ENCODE data around the gene MMP28.

Gene MMP28

DNA sequence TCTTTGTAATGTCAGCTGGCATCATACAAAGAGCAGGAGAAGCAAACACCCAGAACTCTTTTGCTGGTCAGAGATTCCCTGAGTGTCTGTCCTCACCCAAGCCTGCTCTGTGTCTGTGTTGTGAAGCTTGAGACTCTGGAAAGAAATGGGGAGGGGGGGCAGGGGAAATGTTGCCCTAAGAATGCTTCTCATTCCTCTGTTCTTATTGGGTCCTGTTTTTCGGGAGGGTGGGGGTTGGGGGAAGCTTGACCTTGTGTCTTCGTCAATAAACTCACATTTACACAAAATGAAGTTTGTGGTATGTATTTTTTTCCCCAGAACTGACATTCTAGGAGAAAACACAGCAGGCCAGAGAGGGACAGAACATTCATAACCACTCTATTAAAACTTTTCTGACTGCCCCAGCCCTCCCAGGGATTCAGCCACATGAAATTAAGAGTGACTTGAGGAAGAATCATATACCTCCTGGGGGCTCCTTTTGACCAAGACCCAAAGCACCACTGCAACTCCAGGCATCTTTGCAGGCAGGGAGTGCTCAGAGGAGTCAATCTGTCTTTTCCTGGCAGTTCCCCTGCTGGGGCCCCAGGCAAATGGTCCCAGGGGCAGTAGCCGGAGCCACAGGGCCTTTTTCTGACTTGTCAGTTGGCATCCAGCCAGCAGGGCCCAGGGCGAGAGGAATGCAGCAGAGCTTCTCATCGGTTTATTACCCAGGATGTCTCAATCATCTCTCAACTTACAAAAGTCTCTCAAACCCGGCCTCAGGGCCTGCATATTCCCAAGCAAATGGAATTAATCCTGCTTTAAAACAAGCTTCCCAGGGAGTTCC lies 69.1 kb downstream of the MMP28 start:
- H3K9ac ChIP-seq, result no peak overlapping the region
- H3K4me1 ChIP-seq, result peaks cover 38% of the 10 kb centered on the region
- no peak for TF ChIP-seq CTCF (IDR thresholded peaks at IDR 0.05)
- H3K36me3 ChIP-seq (ENCODE audit: control insufficient read depth, insufficient read depth, low read length), result no peaks in the 10 kb centered on the region
- no peaks in the 10 kb centered on the region for H3K79me2 ChIP-seq
- H3K27ac ChIP-seq, result peak overlapping the region; percentile 10
- H3K4me3 ChIP-seq (ENCODE audit: low read depth, low read length), result no peak overlapping the region
- no peaks in the 10 kb centered on the region for H3K27me3 ChIP-seq (ENCODE audit: control insufficient read depth, insufficient read depth, low read length)
- no peak overlapping the region for H3K4me2 ChIP-seq (ENCODE audit: low read length)
- no peak overlapping the region for H2AFZ ChIP-seq
- H3K9me3 ChIP-seq (ENCODE audit: control insufficient read depth, low read length), result no peaks in the 10 kb centered on the region

DNA sequence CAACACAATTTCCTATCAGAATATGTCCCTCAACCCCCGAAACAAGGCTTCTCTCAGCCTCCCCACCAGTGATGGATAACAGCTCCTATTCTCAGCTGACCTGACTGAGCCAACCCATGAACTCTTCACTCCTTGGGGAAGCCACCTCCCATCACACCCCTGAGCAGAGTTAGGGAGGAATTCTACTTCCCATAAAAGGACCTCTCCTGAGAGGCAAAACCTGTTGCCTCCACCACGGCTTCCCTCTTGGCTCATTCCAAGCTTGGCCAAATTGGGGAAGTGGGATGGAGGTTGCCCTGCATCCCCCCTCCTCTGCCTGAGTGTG lies 69.7 kb downstream of the MMP28 start:
- H3K4me3 ChIP-seq (ENCODE audit: low read depth, low read length), result no peak overlapping the region
- no peaks in the 10 kb centered on the region for H3K36me3 ChIP-seq (ENCODE audit: control insufficient read depth, insufficient read depth, low read length)
- no peak for TF ChIP-seq CTCF (IDR thresholded peaks at IDR 0.05)
- no peak overlapping the region for H3K4me2 ChIP-seq (ENCODE audit: low read length)
- H3K27me3 ChIP-seq (ENCODE audit: control insufficient read depth, insufficient read depth, low read length), result no peaks in the 10 kb centered on the region
- H3K9me3 ChIP-seq (ENCODE audit: control insufficient read depth, low read length), result no peaks in the 10 kb centered on the region
- no peak overlapping the region for H2AFZ ChIP-seq
- H3K27ac ChIP-seq, result no peak overlapping the region
- peaks cover 33% of the 10 kb centered on the region for H3K4me1 ChIP-seq
- no peaks in the 10 kb centered on the region for H3K79me2 ChIP-seq
- H3K9ac ChIP-seq, result no peak overlapping the region

- no peaks in the 10 kb centered on the region for H3K36me3 ChIP-seq (ENCODE audit: control insufficient read depth, insufficient read depth, low read length)
- H3K27ac ChIP-seq, result no peak overlapping the region
- H2AFZ ChIP-seq, result no peak overlapping the region
- H3K79me2 ChIP-seq, result no peaks in the 10 kb centered on the region
- no peaks in the 10 kb centered on the region for H3K9me3 ChIP-seq (ENCODE audit: control insufficient read depth, low read length)
- no peaks in the 10 kb centered on the region for H3K27me3 ChIP-seq (ENCODE audit: control insufficient read depth, insufficient read depth, low read length)
- peaks cover 32% of the 10 kb centered on the region for H3K4me1 ChIP-seq
- TF ChIP-seq CTCF (IDR thresholded peaks at IDR 0.05), result no peak
- no peak overlapping the region for H3K4me3 ChIP-seq (ENCODE audit: low read depth, low read length)
- H3K9ac ChIP-seq, result no peak overlapping the region
- no peak overlapping the region for H3K4me2 ChIP-seq (ENCODE audit: low read length)
Observed at GRCh38 chr17:35725058-35725457, 70.4 kb downstream of the MMP28 start.

GRCh38 chr17:35723735-35724134 lies 71.7 kb downstream of the MMP28 start:
- no peak overlapping the region for H3K9ac ChIP-seq
- TF ChIP-seq CTCF (IDR thresholded peaks at IDR 0.05), result no peak
- H3K4me2 ChIP-seq (ENCODE audit: low read length), result no peak overlapping the region
- no peak overlapping the region for H3K4me3 ChIP-seq (ENCODE audit: low read depth, low read length)
- H3K27me3 ChIP-seq (ENCODE audit: control insufficient read depth, insufficient read depth, low read length), result no peaks in the 10 kb centered on the region
- no peaks in the 10 kb centered on the region for H3K36me3 ChIP-seq (ENCODE audit: control insufficient read depth, insufficient read depth, low read length)
- H3K27ac ChIP-seq, result no peak overlapping the region
- H3K79me2 ChIP-seq, result no peaks in the 10 kb centered on the region
- no peak overlapping the region for H2AFZ ChIP-seq
- H3K4me1 ChIP-seq, result peaks cover 23% of the 10 kb centered on the region
- H3K9me3 ChIP-seq (ENCODE audit: control insufficient read depth, low read length), result no peaks in the 10 kb centered on the region

DNA sequence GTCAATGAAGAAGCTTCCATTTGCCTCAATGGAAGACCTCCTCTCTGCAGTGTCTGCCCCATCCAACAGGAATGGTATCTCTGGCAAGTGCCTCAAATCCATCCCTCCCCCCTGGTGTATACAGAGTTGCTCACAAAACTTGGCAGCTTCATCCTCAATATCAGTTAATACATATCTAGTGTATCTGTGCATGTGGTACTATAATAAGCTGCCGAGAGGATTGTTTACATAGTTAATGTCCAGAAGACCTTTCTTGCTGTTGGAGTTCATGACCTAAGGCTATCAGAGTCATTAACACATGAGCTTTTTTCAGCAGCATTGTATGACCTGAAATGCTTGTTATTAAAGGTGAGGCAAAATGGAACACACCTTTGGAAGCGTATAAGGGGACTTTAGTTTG lies 78.0 kb downstream of the MMP28 start:
- peaks cover 42% of the 10 kb centered on the region for H3K4me1 ChIP-seq
- peak overlapping the region; percentile 66 for H3K27ac ChIP-seq
- no peak overlapping the region for H3K9ac ChIP-seq
- no peaks in the 10 kb centered on the region for H3K36me3 ChIP-seq (ENCODE audit: control insufficient read depth, insufficient read depth, low read length)
- no peak overlapping the region for H3K4me3 ChIP-seq (ENCODE audit: low read depth, low read length)
- H3K9me3 ChIP-seq (ENCODE audit: control insufficient read depth, low read length), result no peaks in the 10 kb centered on the region
- H3K27me3 ChIP-seq (ENCODE audit: control insufficient read depth, insufficient read depth, low read length), result no peaks in the 10 kb centered on the region
- TF ChIP-seq CTCF (IDR thresholded peaks at IDR 0.05), result no peak
- H2AFZ ChIP-seq, result no peak overlapping the region
- peak overlapping the region; percentile 12 for H3K4me2 ChIP-seq (ENCODE audit: low read length)
- no peaks in the 10 kb centered on the region for H3K79me2 ChIP-seq

All from parathyroid adenoma (tissue), 2 donors.